CD14-positive monocyte (primary cell): ENCODE measurements around the gene WDPCP. TPM values are rescaled to one million over a fixed set of nuclear protein-coding genes. Genes with fewer than 3 reads are reported as not detected.

Source experiments
- DNase-seq, 3 donors: peaks; one replicate each; pipeline ENCODE4 v3.0.0-alpha.2; 2011 to 2022
- H2AFZ ChIP-seq: 2 replicates; pipeline ENCODE4 v1.6.0; 2012; ENCODE audit warnings: mild to moderate bottlenecking, low read depth, low read length, inconsistent platforms; ENCODE audit not compliant: insufficient read depth, poor library complexity, severe bottlenecking
- H3K27ac ChIP-seq, 2 donors: 1 replicate in 1 of 2; 2 replicates in 1 of 2; pipeline ENCODE4 v1.5.1; 2012 to 2013; ENCODE audit warnings: low read length in 2 of 2, control low read depth in 1 of 2, inconsistent platforms in 1 of 2, low read depth in 1 of 2, mild to moderate bottlenecking in 1 of 2
- H3K27me3 ChIP-seq, 2 donors: one replicate each; pipeline versions ENCODE4 v1.6.0 to v1.6.1; 2011 to 2013; ENCODE audit warnings: low read length in 2 of 2; ENCODE audit not compliant: control insufficient read depth in 2 of 2, insufficient read depth in 2 of 2
- H3K36me3 ChIP-seq, 2 donors: replicated peaks in 1 of 2; 1 replicate in 1 of 2; 2 replicates in 1 of 2; pipeline versions ENCODE4 v1.5.1 to v1.6.1; 2012 to 2013; ENCODE audit warnings: low read length in 2 of 2, control low read depth in 1 of 2, inconsistent platforms in 1 of 2, mild to moderate bottlenecking in 1 of 2; ENCODE audit not compliant: insufficient read depth in 2 of 2, control insufficient read depth in 1 of 2
- H3K4me1 ChIP-seq, 2 donors: 1 replicate in 1 of 2; 2 replicates in 1 of 2; pipeline versions ENCODE4 v1.5.1 to v1.6.1; 2012 to 2013; ENCODE audit warnings: low read length in 2 of 2, control low read depth in 1 of 2, inconsistent platforms in 1 of 2, mild to moderate bottlenecking in 1 of 2, moderate library complexity in 1 of 2; ENCODE audit not compliant: insufficient read depth in 2 of 2, control insufficient read depth in 1 of 2
- H3K4me2 ChIP-seq: replicated peaks from 2 replicates; pipeline ENCODE3; 2012; ENCODE audit warnings: low read length, moderate library complexity, mild to moderate bottlenecking; ENCODE audit not compliant: poor library complexity, severe bottlenecking; ENCODE audit errors: extremely low read depth
- H3K4me3 ChIP-seq, 3 experiments: fragments of 200-600 bp in 1 of 3; sonication (generic) in 1 of 3; replicated peaks in 1 of 3; 1 replicate in 2 of 3; 2 replicates in 1 of 3; pipeline ENCODE4 v1.5.1; 2011 to 2013; ENCODE audit warnings: low read length in 3 of 3, mild to moderate bottlenecking in 3 of 3, control low read depth in 2 of 3, low read depth in 2 of 3, inconsistent platforms in 1 of 3, moderate library complexity in 1 of 3
- H3K79me2 ChIP-seq: 2 replicates; pipeline ENCODE4 v1.6.0; 2012; ENCODE audit warnings: mild to moderate bottlenecking, control low read depth, inconsistent platforms, low read length, moderate library complexity; ENCODE audit not compliant: insufficient read depth
- H3K9ac ChIP-seq: 2 replicates; pipeline ENCODE4 v1.6.0; 2017; ENCODE audit warnings: low read length, mild to moderate bottlenecking; ENCODE audit not compliant: insufficient read depth, poor library complexity, severe bottlenecking
- H3K9me3 ChIP-seq, 2 donors: replicated peaks in 1 of 2; 1 replicate in 1 of 2; 2 replicates in 1 of 2; pipeline versions ENCODE4 v1.5.1 to v1.6.1; 2012 to 2013; ENCODE audit warnings: low read length in 2 of 2, control low read depth in 1 of 2; ENCODE audit not compliant: control insufficient read depth in 1 of 2, insufficient read depth in 1 of 2
- H4K20me1 ChIP-seq: 2 replicates; pipeline ENCODE4 v1.6.0; 2012; ENCODE audit warnings: mild to moderate bottlenecking, low read length, control low read depth, moderate library complexity; ENCODE audit not compliant: insufficient read depth
- H3K27ac Mint-ChIP-seq, 7 donors: one replicate each; pipeline ENCODE4 v1.8.0; 2020; ENCODE audit warnings: mild to moderate bottlenecking in 7 of 7, mixed read lengths in 7 of 7, moderate library complexity in 6 of 7, inconsistent platforms in 2 of 7
- H3K27me3 Mint-ChIP-seq, 3 donors: one replicate each; pipeline ENCODE4 v1.8.0; 2021 to 2022; ENCODE audit warnings: low read depth in 3 of 3, mild to moderate bottlenecking in 3 of 3, mixed read lengths in 3 of 3, moderate library complexity in 3 of 3, inconsistent platforms in 1 of 3
- H3K36me3 Mint-ChIP-seq, 2 donors: one replicate each; pipeline ENCODE4 v1.8.0; 2020; ENCODE audit warnings: mixed read lengths in 2 of 2, inconsistent platforms in 1 of 2, mild to moderate bottlenecking in 1 of 2
- H3K4me1 Mint-ChIP-seq: one replicate; pipeline ENCODE4 v1.8.0; 2020; ENCODE audit warnings: mild to moderate bottlenecking, mixed read lengths
- H3K4me3 Mint-ChIP-seq, 2 donors: one replicate each; pipeline ENCODE4 v1.8.0; 2020; ENCODE audit warnings: mild to moderate bottlenecking in 2 of 2, mixed read lengths in 2 of 2, moderate library complexity in 1 of 2
- H3K9me3 Mint-ChIP-seq, 7 donors: one replicate each; pipeline ENCODE4 v1.8.0; 2020 to 2022; ENCODE audit warnings: mixed read lengths in 7 of 7, mild to moderate bottlenecking in 6 of 7, moderate library complexity in 6 of 7, inconsistent platforms in 2 of 7
- WGBS: methylation state at CpG from one replicate; pipeline ENCODE4 v1.1.5; 2013; ENCODE audit warnings: missing lambda C conversion rate; ENCODE audit not compliant: insufficient coverage; 5-methylcytosine and 5-hydroxymethylcytosine counted together
- intact Hi-C, 2 donors: fragments of 100-400 bp; cut with micrococcal nuclease; formaldehyde crosslinking; loops; one replicate each; pipeline versions ENCODE4 v1.15.0 to v1.15.1; 2023
- polyA plus RNA-seq, 3 donors: library from polyadenylated mRNA; depleted of rRNA in 1 of 3; unstranded in 2 of 3; stranded (reverse) in 1 of 3; fragments of 300-500 nt in 2 of 3; fragments of >200 nt in 1 of 3; fragmentation: Illumina TruSeq in 2 of 3; gene quantifications; 1 replicate in 2 of 3; 2 replicates in 1 of 3; pipeline ENCODE4 v1.2.3, GENCODE V29; 2012 to 2021
- TF ChIP-seq, protein P1 (sequence below): fragments of 200-600 bp; IDR thresholded peaks from one replicate; pipeline ENCODE4 v1.8.0; 2022; ENCODE audit warnings: antibody characterized with exemption, mild to moderate bottlenecking

The WDPCP gene
- polyA plus RNA-seq, 3 donors = 3.3 to 5.2 (median 3.7) TPM

DNA sequence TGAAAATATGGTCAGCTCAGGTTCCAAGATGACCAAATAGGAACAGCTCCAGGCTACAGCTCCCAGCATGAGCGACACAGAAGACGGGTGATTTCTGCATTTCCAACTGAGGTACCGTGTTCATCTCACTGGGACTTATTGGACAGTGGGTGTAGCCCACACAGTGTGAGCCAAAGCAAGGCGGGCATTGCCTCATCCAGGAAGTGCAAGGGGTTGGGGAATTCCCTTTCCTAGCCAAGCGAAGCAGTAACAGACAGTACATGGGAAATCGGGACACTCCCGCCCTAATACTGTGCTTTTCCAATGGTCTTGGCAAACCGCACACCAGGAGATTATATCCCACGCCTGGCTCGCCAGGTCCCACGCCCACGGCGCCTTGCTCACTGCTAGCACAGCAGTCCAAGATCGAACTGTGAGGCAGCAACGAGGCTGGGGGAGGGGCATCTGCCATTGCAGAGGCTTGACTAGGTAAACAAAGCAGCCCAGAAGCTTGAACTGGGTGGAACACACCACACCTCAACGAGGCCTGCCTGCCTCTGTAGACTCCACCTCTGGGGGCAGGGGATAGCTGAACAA, 57.5 kb downstream of the WDPCP start:
- no peak overlapping the region for H3K9ac ChIP-seq
- peaks cover 0 to 1% (median 0%) of the 10 kb centered on the region in 3 donors for H3K27me3 Mint-ChIP-seq
- H2AFZ ChIP-seq = no peak overlapping the region
- H3K4me3 ChIP-seq = no peak overlapping the region
- no peak for DNase-seq
- peaks cover 0 to 3% of the 10 kb centered on the region in 2 donors for H3K36me3 Mint-ChIP-seq
- H3K27ac ChIP-seq = no peak overlapping the region
- no peak overlapping the region for H3K4me3 Mint-ChIP-seq
- H4K20me1 ChIP-seq = no peaks in the 10 kb centered on the region
- intact Hi-C loops = no loop called here
- no peaks in the 10 kb centered on the region for H3K27me3 ChIP-seq
- WGBS = 92% methylated on average over 15 of the region's 16 CpGs
- no peak overlapping the region for H3K27ac Mint-ChIP-seq
- no peaks in the 10 kb centered on the region for H3K36me3 ChIP-seq
- no peak overlapping the region for H3K4me2 ChIP-seq
- H3K4me1 Mint-ChIP-seq = peaks cover 3% of the 10 kb centered on the region
- TF ChIP-seq, protein P1, sequence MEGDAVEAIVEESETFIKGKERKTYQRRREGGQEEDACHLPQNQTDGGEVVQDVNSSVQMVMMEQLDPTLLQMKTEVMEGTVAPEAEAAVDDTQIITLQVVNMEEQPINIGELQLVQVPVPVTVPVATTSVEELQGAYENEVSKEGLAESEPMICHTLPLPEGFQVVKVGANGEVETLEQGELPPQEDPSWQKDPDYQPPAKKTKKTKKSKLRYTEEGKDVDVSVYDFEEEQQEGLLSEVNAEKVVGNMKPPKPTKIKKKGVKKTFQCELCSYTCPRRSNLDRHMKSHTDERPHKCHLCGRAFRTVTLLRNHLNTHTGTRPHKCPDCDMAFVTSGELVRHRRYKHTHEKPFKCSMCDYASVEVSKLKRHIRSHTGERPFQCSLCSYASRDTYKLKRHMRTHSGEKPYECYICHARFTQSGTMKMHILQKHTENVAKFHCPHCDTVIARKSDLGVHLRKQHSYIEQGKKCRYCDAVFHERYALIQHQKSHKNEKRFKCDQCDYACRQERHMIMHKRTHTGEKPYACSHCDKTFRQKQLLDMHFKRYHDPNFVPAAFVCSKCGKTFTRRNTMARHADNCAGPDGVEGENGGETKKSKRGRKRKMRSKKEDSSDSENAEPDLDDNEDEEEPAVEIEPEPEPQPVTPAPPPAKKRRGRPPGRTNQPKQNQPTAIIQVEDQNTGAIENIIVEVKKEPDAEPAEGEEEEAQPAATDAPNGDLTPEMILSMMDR = no peak
- H3K9me3 Mint-ChIP-seq = peaks cover 27 to 48% (median 32%) of the 10 kb centered on the region in 7 donors
- no peaks in the 10 kb centered on the region for H3K4me1 ChIP-seq
- peaks cover 17 to 19% of the 10 kb centered on the region in 2 donors for H3K9me3 ChIP-seq
- no peaks in the 10 kb centered on the region for H3K79me2 ChIP-seq

DNA sequence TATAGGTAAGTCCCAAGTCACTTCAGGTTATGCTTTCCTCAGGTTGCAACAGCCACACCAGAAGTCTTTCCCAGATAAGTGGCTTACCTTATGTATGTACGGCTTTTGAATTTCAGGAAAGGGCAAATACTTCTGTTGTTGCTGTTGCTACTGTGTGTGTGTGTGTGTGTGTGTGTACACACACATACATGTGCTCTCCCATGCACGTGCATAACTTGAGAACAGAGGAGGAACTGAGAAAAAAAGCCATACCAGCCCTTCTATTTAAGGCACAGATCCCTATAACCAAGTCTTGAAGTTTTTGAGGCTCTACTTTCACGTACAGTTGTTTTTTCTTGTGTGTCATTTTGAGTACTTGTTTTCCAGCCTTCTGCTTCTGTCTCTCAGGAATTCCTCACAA, 62.4 kb downstream of the WDPCP start:
- no CpG with 5 or more reads among the region's 3 CpGs for WGBS
- no peak overlapping the region for H3K27ac ChIP-seq
- H3K4me1 ChIP-seq = no peaks in the 10 kb centered on the region
- H2AFZ ChIP-seq = no peak overlapping the region
- peaks cover 0 to 3% of the 10 kb centered on the region in 2 donors for H3K36me3 Mint-ChIP-seq
- H3K79me2 ChIP-seq = no peaks in the 10 kb centered on the region
- H3K36me3 ChIP-seq = no peaks in the 10 kb centered on the region
- H3K9me3 Mint-ChIP-seq = peaks cover 25 to 49% (median 37%) of the 10 kb centered on the region in 7 donors
- intact Hi-C loops = no loop called here
- H3K27ac Mint-ChIP-seq = no peak overlapping the region
- no peak overlapping the region for H3K4me3 ChIP-seq
- no peak overlapping the region for H3K4me3 Mint-ChIP-seq
- no peak overlapping the region for H3K4me2 ChIP-seq
- no peak for DNase-seq
- no peaks in the 10 kb centered on the region for H4K20me1 ChIP-seq
- TF ChIP-seq, protein P1 = no peak
- peaks cover 0 to 1% (median 0%) of the 10 kb centered on the region in 3 donors for H3K27me3 Mint-ChIP-seq
- H3K9me3 ChIP-seq = peaks cover 6 to 24% of the 10 kb centered on the region in 2 donors
- no peak overlapping the region for H3K9ac ChIP-seq
- H3K27me3 ChIP-seq = no peaks in the 10 kb centered on the region
- no peaks in the 10 kb centered on the region for H3K4me1 Mint-ChIP-seq
